ENCODE measurements around the gene C19orf25. TPM values are rescaled to one million over a fixed set of nuclear protein-coding genes. Genes with fewer than 3 reads are reported as not detected.

The C19orf25 gene
- total and polyA plus RNA-seq, 10 of the 15 experiments (the other 5 are each of a cell fraction or from before 2014, with no cell fraction given): 1.2 to 67.0 (median 25.6) TPM

- intact Hi-C loops (cut with micrococcal nuclease; ENCODE audit: unreplicated experiment) (no loop called here), in situ Hi-C loops (cut with MboI) (no loop called here)
- peaks cover 7% of the 10 kb centered on the region for H3K4me1 ChIP-seq (ENCODE audit: control insufficient read depth, insufficient read depth, low read length)
- H3K4me3 ChIP-seq: no peak overlapping the region
- TF ChIP-seq POLR2A (IDR thresholded peaks at IDR 0.05; ENCODE audit: low read depth, low read length) (peak; percentile 69), RELB (IDR thresholded peaks at IDR 0.05; ENCODE audit: low read depth) (no peak), IKZF2 (IDR thresholded peaks at IDR 0.05) (no peak), MTA3 (IDR thresholded peaks at IDR 0.05; ENCODE audit: borderline replicate concordance, low read length) (no peak), CHD4 (IDR thresholded peaks at IDR 0.05) (no peak), TAF1 (IDR thresholded peaks at IDR 0.05; ENCODE audit: borderline replicate concordance, low read depth, low read length) (no peak), ZBED1 (IDR thresholded peaks at IDR 0.05; ENCODE audit: borderline replicate concordance) (no peak), POLR2AphosphoS2 (IDR thresholded peaks at IDR 0.05; ENCODE audit: low read depth, low read length) (peak; percentile 42; the same call in 1 of the 2 replicates), ZNF274 (IDR thresholded peaks at IDR 0.05; ENCODE audit: insufficient read depth, insufficient read length) (no peak), NR2C1 (IDR thresholded peaks at IDR 0.05) (no peak), BACH1 (IDR thresholded peaks at IDR 0.05; ENCODE audit: borderline replicate concordance) (no peak)
- H3K36me3 ChIP-seq (ENCODE audit: control insufficient read depth in 2 of 2, insufficient read depth in 2 of 2, low read length in 1 of 2): no peaks in the 10 kb centered on the region
- no TSS peak for BruUV-seq (replicated peaks)
- no peak overlapping the region for H3K27ac ChIP-seq (ENCODE audit: control insufficient read depth, insufficient read depth)
- H4K20me1 ChIP-seq (ENCODE audit: control insufficient read depth, insufficient read depth): peaks cover 7% of the 10 kb centered on the region
- H3K9ac ChIP-seq (ENCODE audit: control insufficient read depth, insufficient read depth, low read length): no peak overlapping the region
- H2AFZ ChIP-seq (ENCODE audit: control insufficient read depth, low read depth, low read length): no peak overlapping the region
- ChIA-PET RAD21 (ENCODE audit: unreplicated experiment) (no interaction called here), POLR2A (no interaction called here), CTCF (no interaction called here), SMC1A (ENCODE audit: uncharacterized antibody, unreplicated experiment) (no interaction called here)
- H3K4me2 ChIP-seq (ENCODE audit: control insufficient read depth, insufficient read depth): no peak overlapping the region
- no peaks in the 10 kb centered on the region; the same call in none of the 2 replicates for H3K79me2 ChIP-seq (ENCODE audit: control insufficient read depth, insufficient read depth, low read length)
- H3K9me3 ChIP-seq (replicated peaks; ENCODE audit: control insufficient read depth, insufficient read depth, low read length): no peaks in the 10 kb centered on the region
- DNase-seq (ENCODE audit: low read depth, low spot score) (no peak), ATAC-seq (no peak), FAIRE-seq (no peak)
- WGBS (ENCODE audit: insufficient coverage, insufficient replicate concordance, low lambda C conversion rate, missing lambda C conversion rate): 79% methylated on average over 41 of the region's 44 CpGs
- H3K27me3 ChIP-seq (replicated peaks in 1 of 2; ENCODE audit: control insufficient read depth in 2 of 2, insufficient read depth in 2 of 2, low read length in 1 of 2): peaks cover 7 to 27% of the 10 kb centered on the region in 2 experiments
These were observed 6.6 kb downstream of the C19orf25 start for GRCh38 chr19:1472231-1473084.

All from GM12878 (cell line).